ENCODE data around the gene RPS3.

GRCh38 chr11:75437966-75438659, 38.8 kb downstream of the RPS3 start:
- no peak for TF ChIP-seq ZNF775 (CRISPR knock-in tag; IDR thresholded peaks at IDR 0.05; ENCODE audit: borderline replicate concordance)
- TF ChIP-seq, protein P1, sequence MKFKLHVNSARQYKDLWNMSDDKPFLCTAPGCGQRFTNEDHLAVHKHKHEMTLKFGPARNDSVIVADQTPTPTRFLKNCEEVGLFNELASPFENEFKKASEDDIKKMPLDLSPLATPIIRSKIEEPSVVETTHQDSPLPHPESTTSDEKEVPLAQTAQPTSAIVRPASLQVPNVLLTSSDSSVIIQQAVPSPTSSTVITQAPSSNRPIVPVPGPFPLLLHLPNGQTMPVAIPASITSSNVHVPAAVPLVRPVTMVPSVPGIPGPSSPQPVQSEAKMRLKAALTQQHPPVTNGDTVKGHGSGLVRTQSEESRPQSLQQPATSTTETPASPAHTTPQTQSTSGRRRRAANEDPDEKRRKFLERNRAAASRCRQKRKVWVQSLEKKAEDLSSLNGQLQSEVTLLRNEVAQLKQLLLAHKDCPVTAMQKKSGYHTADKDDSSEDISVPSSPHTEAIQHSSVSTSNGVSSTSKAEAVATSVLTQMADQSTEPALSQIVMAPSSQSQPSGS (CRISPR knock-in tag; IDR thresholded peaks at IDR 0.05) = no peak
- no peak for TF ChIP-seq ZNF510 (CRISPR knock-in tag; IDR thresholded peaks at IDR 0.05; ENCODE audit: low read depth)
- no peak for TF ChIP-seq PTBP1 (IDR thresholded peaks at IDR 0.05; ENCODE audit: low read depth, low read length, poor library complexity, severe bottlenecking)
- no peak for TF ChIP-seq ZNF589 (CRISPR knock-in tag; conservative IDR thresholded peaks at IDR 0.05)
- TF ChIP-seq ZNF331 (CRISPR knock-in tag; IDR thresholded peaks at IDR 0.05) = no peak
- no peak for TF ChIP-seq HNF1A (IDR thresholded peaks at IDR 0.05; ENCODE audit: low read depth)
- no peak for TF ChIP-seq HNF1A (CRISPR knock-in tag; IDR thresholded peaks at IDR 0.05; ENCODE audit: borderline replicate concordance)
- no peak for TF ChIP-seq CTCF (CRISPR knock-in tag; IDR thresholded peaks at IDR 0.05)
- TF ChIP-seq, protein P2, sequence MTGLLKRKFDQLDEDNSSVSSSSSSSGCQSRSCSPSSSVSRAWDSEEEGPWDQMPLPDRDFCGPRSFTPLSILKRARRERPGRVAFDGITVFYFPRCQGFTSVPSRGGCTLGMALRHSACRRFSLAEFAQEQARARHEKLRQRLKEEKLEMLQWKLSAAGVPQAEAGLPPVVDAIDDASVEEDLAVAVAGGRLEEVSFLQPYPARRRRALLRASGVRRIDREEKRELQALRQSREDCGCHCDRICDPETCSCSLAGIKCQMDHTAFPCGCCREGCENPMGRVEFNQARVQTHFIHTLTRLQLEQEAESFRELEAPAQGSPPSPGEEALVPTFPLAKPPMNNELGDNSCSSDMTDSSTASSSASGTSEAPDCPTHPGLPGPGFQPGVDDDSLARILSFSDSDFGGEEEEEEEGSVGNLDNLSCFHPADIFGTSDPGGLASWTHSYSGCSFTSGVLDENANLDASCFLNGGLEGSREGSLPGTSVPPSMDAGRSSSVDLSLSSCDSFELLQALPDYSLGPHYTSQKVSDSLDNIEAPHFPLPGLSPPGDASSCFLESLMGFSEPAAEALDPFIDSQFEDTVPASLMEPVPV (CRISPR knock-in tag; IDR thresholded peaks at IDR 0.05) = no peak

Data from HepG2 (cell line).